Measurements from ENCODE around the gene CRYBB2. TPM values are rescaled to one million over a fixed set of nuclear protein-coding genes. Genes with fewer than 3 reads are reported as not detected.

The CRYBB2 gene
- total RNA-seq, 4 donors from 2014 or later, result 0.45 TPM; not detected in 3

- no peak for DNase-seq
- H3K9me3 ChIP-seq, result no peaks in the 10 kb centered on the region
- H3K27ac ChIP-seq, result no peak overlapping the region
- H3K36me3 ChIP-seq, result peaks cover 15 to 38% of the 10 kb centered on the region in 2 donors
- intact Hi-C loops (cut with DNase I), result no loop called here
- no peak for TF ChIP-seq POLR2A (IDR thresholded peaks at IDR 0.05)
- TF ChIP-seq CTCF (IDR thresholded peaks at IDR 0.05), result no peak
- no peaks in the 10 kb centered on the region for H3K27me3 ChIP-seq
- 82 to 85% methylated on average over 6 of the region's 6 CpGs for whole genome bisulfite sequencing, 2 donors
- H3K4me1 ChIP-seq, result peaks cover 14 to 15% of the 10 kb centered on the region in 2 donors
- H3K4me3 ChIP-seq (replicated peaks in 1 of 3), result no peak overlapping the region
These were observed 32.0 kb upstream of the CRYBB2 start for GRCh38 chr22:25187469-25187868.

- peaks cover 0 to 43% of the 10 kb centered on the region in 2 donors for H3K36me3 ChIP-seq
These were observed 27.0 kb upstream of the CRYBB2 start for GRCh38 chr22:25192406-25192805.

GRCh38 chr22:25193130-25193529 is 26.3 kb upstream of the CRYBB2 start:
- Histone ChIP-seq H3K9me3 (no peaks in the 10 kb centered on the region), H3K36me3 (peaks cover 0 to 43% of the 10 kb centered on the region in 2 donors), H3K27ac (no peak overlapping the region), H3K27me3 (no peaks in the 10 kb centered on the region), H3K4me1 (peaks cover 8 to 14% of the 10 kb centered on the region in 2 donors), H3K4me3 (replicated peaks in 1 of 3) (no peak overlapping the region)
- intact Hi-C loops (cut with DNase I), result no loop called here
- no peak for DNase-seq
- TF ChIP-seq POLR2A (IDR thresholded peaks at IDR 0.05) (no peak), CTCF (IDR thresholded peaks at IDR 0.05) (no peak)
- WGBS, 2 donors, result 66 to 93% methylated on average over 4 of the region's 4 CpGs

More at GRCh38 chr22:25192406-25192805, 27.0 kb upstream of the CRYBB2 start:
- Histone ChIP-seq H3K27ac (no peak overlapping the region), H3K9me3 (no peaks in the 10 kb centered on the region), H3K4me1 (peaks cover 8 to 10% of the 10 kb centered on the region in 2 donors), H3K4me3 (replicated peaks in 1 of 3) (no peak overlapping the region), H3K27me3 (no peaks in the 10 kb centered on the region)
- 82 to 83% methylated on average over 12 of the region's 12 CpGs for WGBS, 2 donors
- TF ChIP-seq CTCF (IDR thresholded peaks at IDR 0.05), result no peak
- TF ChIP-seq POLR2A (IDR thresholded peaks at IDR 0.05), result no peak
- intact Hi-C loops (cut with DNase I), result no loop called here
- DNase-seq, result no peak

GRCh38 chr22:25193548-25193947 is 25.9 kb upstream of the CRYBB2 start:
- no peaks in the 10 kb centered on the region for H3K9me3 ChIP-seq
- WGBS, 2 donors, result 72 to 75% methylated on average over 3 of the region's 3 CpGs
- H3K27me3 ChIP-seq, result no peaks in the 10 kb centered on the region
- no peak for TF ChIP-seq CTCF (IDR thresholded peaks at IDR 0.05)
- TF ChIP-seq POLR2A (IDR thresholded peaks at IDR 0.05), result no peak
- H3K4me3 ChIP-seq (replicated peaks in 1 of 3), result no peak overlapping the region
- intact Hi-C loops (cut with DNase I), result no loop called here
- no peak overlapping the region for H3K27ac ChIP-seq
- DNase-seq, result no peak
- peaks cover 0 to 43% of the 10 kb centered on the region in 2 donors for H3K36me3 ChIP-seq
- peaks cover 8 to 18% of the 10 kb centered on the region in 2 donors for H3K4me1 ChIP-seq

GRCh38 chr22:25196326-25196725 is 23.1 kb upstream of the CRYBB2 start:
- no peaks in the 10 kb centered on the region for H3K9me3 ChIP-seq
- DNase-seq, result peak; percentile 61 to 63
- 62 to 70% methylated on average over 5 of the region's 5 CpGs for WGBS, 2 donors
- H3K4me3 ChIP-seq (replicated peaks in 1 of 3), result no peak overlapping the region
- TF ChIP-seq POLR2A (IDR thresholded peaks at IDR 0.05) (no peak), CTCF (IDR thresholded peaks at IDR 0.05) (no peak)
- peak overlapping the region; percentile 43 to 56 (median 56) for H3K27ac ChIP-seq
- peaks cover 0 to 23% of the 10 kb centered on the region in 2 donors for H3K36me3 ChIP-seq
- H3K4me1 ChIP-seq, result peaks cover 35 to 39% of the 10 kb centered on the region in 2 donors
- no peaks in the 10 kb centered on the region for H3K27me3 ChIP-seq
- intact Hi-C loops (cut with DNase I), result no loop called here
